ENCODE measurements around the gene ZMIZ1. TPM values are rescaled to one million over a fixed set of nuclear protein-coding genes. Genes with fewer than 3 reads are reported as not detected.
"Not testable (repeated sequence)": the region's sequence is repeated elsewhere in the genome, so short reads cannot be mapped to it uniquely, and the experiment has no call there.

ZMIZ1 gene
- polyA plus RNA-seq, 4 donors, result 74.1 to 80.9 (median 77.0) TPM

DNA sequence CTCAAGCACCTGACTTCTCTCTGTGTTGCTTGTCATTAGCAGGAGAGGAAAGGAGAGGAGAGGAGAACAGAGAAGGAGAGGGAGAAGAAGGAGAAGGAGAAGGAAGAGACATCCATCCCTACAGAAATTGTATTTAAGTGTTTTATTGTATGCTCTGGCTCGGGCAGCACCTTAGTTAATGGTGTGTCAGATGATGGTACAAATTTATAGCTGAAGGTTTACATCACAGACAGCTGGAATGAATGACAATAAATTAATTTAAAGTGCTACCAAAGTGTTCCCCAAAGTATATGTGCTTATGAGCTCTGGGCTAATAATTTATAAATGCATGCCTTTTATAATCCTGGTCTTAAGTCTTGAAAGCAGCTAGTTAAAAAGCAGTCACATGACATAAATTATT is 38.1 kb upstream of the ZMIZ1 start:
- no peak for DNase-seq (ENCODE audit: low read depth in 4 of 4, low spot score in 3 of 4)

DNA sequence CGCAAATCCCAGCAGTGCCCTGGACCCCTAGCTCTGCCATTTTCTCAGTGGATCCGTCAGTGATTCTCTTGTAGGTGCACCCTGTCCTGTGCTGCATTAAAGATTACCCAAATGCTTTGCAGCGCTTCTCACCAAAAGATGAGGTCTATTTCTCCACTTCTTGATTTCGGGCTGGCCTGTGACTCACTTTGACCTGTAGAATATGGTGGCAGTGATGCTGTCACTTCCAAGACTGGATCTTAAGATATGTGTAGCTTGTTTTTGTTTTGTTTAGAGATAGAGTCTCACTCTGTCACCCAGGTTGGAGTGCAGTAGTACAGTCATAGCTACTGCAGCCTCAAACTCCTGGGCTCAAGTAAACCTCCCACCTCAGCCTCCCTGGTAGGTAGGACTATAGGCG is 37.0 kb upstream of the ZMIZ1 start:
- no peak for DNase-seq (ENCODE audit: low read depth in 4 of 4, low spot score in 3 of 4)

DNA sequence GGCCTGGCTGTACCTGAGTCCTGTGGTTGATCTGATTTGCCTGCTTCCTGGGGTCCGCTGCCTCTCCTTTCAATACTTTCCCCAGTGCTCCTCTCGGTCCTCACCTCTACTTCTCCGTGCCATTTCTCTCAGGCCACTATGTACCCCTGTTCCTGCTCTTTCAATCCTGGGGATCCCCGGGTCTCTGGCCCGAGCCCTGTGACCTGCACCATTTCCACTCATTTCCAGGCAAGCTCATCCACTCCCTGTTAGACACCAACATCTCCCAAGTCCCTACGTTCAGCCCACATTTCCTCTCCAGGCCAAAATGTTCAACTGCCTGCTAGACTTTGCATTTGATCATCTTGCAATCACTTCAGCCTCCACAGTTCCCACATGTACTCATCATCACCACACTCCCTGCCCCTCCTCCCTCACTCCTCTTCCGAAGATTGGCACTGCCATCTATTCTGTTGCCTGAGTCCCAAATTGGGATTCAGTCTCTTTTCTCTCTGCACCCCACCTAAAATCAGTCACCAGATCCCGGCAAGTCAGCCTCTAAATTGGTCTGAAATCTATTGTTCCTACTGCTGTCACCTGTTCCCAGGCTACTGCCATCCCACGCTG is 34.4 kb upstream of the ZMIZ1 start:
- DNase-seq (ENCODE audit: low read depth in 4 of 4, low spot score in 3 of 4), result no peak

DNA sequence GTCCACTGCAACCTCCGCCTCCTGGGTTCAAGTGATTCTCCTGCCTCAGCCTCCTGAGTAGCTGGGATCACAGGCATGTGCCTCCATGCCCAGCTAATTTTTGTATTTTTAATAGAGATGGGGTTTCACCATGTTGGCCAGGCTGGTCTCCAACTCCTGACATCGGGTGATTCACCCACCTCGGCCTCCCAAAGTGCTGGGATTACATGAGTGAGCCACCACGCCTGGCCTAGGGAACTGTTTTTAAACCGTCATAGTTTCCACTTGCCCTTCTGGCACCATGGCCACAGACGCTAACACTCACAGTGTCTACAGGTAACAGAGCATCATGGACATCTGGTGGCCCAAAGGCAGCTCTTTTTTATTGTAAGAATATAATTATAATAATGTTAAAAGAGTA is 32.4 kb upstream of the ZMIZ1 start:
- DNase-seq (ENCODE audit: low read depth in 4 of 4, low spot score in 3 of 4), result not testable (repeated sequence)

DNA sequence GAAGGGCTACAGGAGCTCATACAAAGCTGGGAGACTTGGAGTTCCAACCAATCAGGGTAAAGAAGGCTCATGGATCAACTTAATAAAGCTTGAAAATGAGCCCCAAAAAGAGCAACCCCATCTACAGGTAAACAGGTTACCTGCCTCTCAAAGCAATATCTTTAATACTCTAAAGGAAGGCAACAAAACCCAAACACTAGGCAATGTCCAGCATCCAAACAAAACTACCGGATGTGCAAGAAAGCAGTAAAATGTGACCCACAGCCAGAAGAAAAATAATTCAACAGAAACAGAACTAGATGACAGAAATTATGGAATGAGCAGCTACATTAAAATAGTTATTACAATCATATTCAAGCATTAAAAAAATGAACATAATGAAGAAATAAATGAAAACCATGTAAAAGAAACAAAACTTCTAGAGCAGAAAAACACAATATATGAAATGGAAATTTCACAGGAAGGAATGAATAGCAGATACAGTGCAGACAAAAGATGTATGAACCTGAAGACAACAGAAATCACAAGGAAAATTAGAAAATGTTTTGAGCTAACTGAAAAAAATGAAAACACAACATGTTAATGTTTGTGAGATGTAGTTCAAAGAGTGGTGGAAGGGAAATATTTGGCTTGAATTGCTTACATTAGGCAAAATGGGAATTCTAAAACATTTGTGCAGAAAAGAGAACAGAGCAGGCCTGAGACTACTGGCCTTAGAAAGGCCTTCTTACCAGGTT is 30.5 kb upstream of the ZMIZ1 start:
- DNase-seq (ENCODE audit: low read depth in 4 of 4, low spot score in 3 of 4), result no peak

DNA sequence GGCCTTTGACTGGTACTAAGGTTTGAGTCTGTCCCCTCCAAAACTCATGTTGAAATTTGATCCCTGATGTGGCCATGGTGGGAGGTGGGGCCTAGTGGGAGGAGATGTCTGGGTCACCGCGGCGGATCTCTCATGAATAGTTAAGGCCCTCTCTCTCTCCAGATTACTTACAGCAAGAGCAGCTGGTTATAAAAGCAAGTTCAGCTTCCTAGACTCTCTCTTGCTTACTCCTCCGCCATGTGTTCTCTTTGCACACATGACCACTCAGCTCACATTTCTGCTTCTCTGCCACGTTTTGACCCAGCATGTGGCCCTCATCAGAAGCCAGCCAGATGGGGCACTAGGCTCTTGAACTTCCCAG is 29.9 kb upstream of the ZMIZ1 start:
- peak; percentile 29 to 63 (median 50) for DNase-seq (ENCODE audit: low read depth in 4 of 4, low spot score in 3 of 4)

DNA sequence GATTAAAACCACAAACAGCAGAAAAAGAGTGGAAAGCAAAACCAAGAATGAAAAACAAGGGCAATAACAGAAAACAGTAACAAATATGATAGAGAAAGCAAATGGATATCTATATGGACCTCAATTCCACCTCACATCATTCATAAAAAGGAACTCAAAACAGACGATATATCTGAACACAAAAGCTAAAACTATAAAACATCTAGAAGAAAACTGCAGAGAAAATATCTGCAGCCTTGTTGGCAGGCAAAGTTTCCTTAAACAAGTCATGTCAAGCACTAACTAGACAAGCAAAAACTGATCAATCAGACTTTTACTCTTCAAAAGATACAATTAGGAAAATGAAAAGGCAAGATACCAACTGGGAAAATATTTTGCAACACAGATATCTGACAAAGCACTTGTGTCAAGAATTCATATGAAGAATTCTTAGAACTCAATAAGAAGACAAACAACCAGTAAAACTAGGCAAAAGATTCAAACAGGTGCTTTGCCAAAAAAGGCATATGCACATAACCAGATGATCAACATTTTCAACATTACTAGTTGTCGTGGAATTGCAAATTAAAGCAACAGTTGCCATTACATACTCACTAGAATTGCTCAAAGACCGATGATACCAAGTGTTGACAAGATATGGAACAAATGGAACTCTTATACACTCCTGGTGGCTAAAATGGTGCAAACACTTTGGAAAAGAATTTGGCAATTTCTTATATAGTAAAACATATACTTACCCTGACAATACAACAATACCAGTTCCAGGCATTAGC is 25.9 kb upstream of the ZMIZ1 start:
- DNase-seq (ENCODE audit: low read depth in 4 of 4, low spot score in 3 of 4), result no peak

DNA sequence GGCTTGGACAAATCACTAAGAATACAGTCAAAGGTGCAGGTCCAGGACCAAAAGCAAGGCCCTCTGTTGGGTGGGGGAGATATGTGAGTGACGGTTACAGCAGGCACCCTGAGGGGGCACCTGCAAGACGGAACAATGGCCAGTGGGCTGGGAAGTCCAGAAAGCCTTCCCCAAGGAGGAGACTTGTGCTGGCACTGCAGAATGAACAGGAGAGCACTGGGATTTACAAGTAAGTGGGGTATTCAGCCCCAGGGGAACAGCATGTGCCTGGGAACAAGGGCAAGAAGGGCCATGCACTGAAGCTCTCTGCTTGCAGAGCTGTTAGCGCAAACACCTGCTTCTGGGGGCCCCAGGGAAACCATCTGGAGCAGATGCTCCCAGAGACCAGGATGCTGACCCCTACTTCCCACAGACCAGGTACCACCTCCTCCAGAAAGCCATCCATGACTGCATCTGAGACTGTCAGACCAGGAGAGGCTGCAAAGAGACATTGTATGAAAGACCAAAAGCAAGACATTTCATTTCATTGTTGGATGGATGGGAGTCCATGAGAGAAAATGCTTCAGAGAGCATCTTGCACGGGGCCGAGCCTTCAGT is 24.6 kb upstream of the ZMIZ1 start:
- no peak for DNase-seq (ENCODE audit: low read depth in 4 of 4, low spot score in 3 of 4)

DNA sequence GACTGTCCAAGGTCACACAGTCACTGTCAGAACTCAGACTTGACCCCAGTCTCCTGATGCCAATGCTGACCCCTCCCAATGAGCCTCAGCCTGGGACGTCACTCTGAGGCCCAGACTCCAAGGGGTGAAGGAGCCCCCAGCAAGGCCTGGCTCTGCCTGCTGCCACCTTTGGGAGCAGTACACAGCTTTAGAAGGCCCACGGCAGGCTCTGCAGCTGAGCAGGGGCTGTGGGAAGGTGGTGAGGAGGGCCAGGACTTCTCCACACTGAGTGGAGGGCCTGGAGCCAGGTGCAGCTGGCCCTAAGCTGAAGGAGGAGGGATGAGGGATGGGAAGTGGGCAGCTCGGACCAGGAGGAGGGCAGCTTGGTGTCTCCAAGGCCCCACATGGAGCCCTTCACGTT is 23.9 kb upstream of the ZMIZ1 start:
- no peak for DNase-seq (ENCODE audit: low read depth in 4 of 4, low spot score in 3 of 4)

DNA sequence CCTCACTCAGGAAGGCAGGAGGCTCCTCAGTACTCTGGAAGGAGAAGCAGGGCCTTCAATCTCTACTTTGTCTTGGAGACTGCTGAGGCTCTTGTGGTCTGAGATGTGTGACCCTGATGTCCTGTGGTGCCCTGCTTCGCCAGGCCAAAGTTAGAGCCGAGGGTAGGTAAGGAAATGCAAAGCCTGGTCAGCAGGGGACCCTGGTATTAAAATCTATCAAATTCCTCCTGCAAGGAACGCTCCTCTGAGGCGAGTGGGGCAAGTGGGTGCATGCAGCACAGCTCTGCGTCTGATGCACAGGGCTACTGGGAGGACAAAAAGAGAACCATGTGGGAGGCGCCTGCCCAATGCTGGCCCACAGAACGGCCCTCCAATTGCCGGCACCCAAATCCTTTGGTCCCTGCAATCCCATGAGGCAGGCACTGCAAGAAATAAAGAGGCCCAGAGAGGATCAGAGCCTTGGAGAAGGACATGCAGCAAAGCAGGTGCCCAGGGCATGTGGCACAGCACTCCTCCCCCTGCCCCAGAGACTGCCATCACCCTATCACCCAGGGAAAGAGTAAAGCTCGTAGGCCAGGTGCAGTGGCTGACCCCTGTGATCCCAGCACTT is 23.1 kb upstream of the ZMIZ1 start:
- no peak for DNase-seq (ENCODE audit: low read depth in 4 of 4, low spot score in 3 of 4)

DNA sequence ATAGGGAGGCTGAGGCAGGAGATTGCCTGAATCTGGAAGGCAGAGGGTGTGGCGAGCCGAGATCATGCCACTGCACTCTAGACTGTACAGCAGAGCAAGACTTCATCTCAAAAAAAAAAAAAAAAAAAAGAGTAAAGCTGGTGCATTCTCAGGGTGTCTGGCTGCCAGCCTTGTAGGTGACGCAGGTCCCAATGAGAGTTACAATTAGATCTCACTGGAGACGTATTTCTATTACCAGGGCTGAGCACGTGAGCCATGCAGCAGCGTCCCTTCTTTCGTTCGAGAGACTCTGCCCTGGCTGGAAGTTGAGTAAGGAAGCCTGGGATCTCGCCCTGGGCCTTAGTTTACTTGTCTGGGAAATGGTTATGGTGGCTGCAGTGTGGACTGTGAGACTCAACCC is 22.4 kb upstream of the ZMIZ1 start:
- DNase-seq (ENCODE audit: low read depth in 4 of 4, low spot score in 3 of 4), result no peak

DNA sequence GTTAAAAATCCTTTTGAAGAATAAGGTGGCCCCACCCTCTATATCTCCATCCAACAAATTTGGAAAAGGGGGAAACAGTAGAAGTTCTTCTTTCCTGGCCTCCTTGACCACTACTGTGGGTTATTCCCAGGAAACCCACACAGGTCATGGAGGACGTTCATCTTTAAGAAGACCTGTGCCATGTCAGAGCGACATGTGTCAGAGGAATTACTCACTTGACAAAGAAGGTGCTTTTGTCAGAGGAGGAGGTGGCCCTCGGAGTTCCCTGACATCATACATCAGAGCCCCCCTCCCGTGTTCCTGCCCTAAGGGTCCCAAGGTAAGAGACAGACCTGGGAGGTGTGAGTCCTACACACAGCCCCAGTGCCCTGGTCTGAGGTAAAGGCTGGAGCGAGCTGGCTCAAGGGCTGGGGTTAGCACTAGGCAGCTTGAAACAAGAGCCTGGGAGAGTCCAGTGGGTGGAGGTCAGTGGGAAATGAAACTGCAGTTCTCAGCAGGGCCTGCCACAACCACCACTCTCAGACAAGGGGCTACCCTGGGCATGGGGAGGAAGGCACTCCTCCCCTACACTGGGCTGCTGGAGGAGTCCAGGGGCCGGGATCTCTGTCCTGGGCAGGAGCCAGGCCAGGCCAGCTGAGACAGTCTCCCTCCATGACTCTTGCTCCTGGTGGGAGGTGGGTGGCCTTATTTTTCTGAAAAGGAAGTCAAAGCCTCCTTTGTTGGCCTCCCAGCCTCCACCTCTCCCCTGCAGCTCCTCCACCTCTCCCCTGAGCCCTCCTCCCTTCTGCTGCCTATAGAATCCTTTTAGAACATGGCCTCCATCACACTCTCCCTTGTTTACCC is 21.8 kb upstream of the ZMIZ1 start:
- DNase-seq (ENCODE audit: low read depth in 4 of 4, low spot score in 3 of 4), result no peak

DNA sequence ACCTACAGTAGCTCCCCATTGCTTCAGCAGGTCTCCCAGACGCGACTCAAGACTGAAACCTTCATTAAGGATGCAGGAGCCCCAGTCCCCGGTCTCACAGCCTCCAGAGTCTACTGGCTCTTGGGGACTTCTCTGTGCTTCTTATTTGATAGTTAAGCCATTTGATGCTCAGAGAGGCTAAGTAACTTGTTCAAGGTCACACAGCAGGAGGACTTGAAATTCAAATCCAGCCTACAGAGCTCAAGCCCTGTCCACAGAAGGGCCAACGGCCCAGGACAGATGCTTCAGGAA is 21.2 kb upstream of the ZMIZ1 start:
- no peak for DNase-seq (ENCODE audit: low read depth in 4 of 4, low spot score in 3 of 4)

DNA sequence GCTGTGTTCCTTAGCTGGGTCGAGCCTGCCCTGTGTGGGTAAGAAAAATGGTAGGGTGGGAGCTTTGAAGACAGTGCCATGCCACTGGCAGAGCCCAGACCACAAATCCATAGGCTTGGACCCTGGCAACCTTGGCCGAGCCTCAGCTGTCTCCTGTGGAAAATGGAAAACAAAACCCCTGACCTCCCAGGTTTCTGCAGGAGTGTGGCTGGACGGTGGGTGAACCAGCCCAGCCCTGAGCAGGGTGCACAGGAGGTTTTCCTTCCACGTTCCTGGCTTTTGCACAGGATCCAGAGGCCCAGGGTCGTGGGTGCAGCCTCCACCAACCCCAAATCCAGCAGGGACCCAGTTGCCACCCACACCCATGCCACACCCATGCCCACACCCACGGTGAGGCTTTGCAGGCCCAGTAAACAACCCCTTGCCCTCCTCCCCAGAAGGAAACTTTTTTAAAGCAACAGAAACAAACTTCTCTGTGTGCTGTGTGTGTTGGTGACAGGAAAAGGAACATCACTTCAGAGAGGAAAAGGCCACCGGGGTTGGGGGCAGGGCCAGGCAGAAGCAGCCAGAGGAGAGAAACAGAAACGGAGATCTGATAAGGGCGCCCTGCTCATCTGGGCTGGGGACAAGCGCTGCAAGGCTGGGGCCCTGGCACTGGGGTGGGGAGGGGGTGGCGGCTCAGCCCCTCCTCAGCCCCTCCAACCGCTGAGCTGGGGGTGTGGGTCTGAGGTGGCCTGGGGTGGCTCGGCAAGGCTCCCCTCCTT is 20.7 kb upstream of the ZMIZ1 start:
- DNase-seq (ENCODE audit: low read depth in 4 of 4, low spot score in 3 of 4), result no peak

DNA sequence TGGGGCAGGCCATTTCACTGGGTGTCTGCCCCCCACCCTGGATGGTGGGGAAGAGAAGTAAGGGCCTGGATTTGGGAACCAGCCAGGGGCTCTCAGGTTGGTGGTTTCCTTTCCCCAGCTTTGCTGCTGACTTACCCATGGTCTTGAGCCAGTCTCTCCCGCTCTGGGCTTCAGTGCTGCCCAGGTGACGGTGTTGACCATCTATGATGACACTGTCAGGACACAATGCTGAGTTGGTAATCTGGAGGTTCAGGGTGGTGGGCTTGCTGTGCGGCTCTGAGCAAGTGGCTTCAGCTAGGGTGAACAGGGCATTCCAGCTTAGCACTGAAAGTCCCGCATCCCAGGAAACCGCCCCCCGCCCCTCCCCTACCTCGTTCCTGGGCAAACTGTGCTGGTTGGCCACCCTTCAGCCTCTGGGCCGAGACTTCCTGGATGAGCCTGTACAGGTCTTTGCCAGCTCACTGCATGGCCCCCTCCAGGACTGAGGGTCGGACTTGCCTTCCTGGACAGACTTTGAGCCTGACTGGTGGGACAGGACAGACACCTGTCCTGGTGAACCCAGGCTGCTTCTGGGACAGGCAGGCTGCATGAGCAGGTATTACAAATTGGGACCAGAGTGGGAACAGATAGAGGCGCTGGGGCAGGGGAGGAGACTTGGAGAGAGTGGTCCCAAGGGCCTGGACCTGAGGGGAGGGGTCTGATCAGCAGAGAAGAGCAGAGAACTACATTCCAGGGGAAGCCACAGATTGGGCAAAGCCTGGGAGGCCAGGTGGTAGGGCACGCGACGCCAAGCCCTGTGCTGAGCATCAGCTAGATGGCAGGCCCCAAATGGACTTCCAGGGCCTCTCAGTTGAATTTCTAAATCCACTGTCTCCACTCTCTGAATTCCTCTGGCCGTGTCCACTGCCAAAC is 19.9 kb upstream of the ZMIZ1 start:
- DNase-seq (ENCODE audit: low read depth in 4 of 4, low spot score in 3 of 4), result no peak

DNA sequence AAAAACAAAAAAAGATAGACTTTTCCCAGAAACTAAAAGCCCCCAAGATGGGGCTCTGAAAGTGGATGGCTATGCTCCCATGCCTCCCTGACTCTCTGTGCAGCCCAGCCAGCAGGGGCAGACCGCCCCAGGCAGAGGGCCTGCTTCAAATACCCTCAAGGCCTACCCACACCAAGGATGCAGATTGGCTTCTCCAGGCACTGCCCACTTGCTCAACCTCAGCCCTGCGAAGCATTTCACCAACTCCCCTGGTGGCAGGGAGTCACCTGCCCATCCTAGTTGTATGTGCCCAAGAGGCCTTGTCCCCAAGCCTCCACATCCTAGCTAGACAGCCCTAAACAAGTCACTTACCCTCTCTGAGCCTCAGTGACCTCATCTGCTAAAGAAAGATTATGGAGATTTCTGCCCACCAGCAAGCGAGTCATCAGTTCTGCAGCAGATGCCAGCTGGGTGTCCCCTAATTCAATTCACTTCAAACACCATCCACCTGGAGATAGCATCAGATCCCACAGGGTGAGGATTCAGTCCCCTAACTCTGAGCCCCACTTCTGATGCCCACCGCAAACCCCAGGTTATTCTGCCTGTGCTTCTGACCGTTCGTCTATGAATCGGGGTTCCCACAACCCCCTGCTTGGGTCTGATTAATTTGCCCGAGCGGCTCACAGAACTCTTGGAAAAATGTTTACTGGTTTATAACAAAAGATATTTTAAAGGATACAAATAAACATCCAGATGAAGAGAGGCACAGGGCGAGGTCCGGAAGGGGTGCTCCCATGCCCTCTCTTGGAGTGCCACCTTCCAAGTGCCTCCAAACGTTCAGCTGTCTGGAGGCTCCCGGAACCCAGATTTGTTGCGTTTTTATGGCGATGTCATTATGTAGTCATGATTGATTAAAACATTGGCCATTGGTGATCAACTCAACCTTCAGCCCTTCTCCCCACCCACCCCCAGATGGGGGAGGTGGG is 18.6 kb upstream of the ZMIZ1 start:
- DNase-seq (ENCODE audit: low read depth in 4 of 4, low spot score in 3 of 4), result no peak

DNA sequence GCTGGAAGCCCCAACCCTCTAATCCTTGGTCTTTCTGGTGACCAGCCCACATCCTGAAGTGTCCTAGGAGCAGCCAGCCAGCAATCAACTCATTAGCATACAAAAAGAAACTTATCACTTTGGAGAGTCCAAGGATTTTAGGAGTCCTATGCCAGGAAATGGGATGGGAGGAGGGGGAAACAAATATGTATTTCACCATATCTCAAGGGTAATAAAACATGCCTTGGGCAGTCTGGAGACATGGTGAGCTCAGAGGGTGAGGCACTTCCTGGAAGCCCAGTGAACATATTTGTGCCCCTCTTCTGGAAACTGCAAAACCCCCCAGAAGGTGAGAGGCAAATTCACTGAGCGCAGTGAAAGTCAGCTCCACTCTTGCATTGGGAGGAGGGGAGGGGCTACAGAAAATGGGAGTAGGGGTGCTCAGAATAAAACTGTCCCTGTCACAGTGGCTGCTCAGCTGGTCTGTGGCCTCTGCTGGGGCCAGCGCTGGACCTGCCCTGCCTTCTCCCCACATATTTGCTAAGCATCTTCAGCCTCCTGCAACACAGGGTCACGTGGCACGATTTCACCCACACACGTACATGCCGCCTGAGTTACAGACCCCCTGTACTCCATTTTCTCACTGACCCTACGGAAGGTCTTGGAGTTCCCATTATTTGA is 17.7 kb upstream of the ZMIZ1 start:
- DNase-seq (ENCODE audit: low read depth in 4 of 4, low spot score in 3 of 4), result no peak

Measured in right renal pelvis (tissue), 4 donors.